Subcutaneous abdominal adipose tissue (tissue), 5 donors: ENCODE data around the gene SARDH.

Experiments used
- H3K27ac ChIP-seq: one replicate; pipeline ENCODE4 v1.7.0; 2013; ENCODE audit warnings: low read depth, mild to moderate bottlenecking, inconsistent platforms, low read length, moderate library complexity
- H3K27me3 ChIP-seq, 5 donors: one replicate each; pipeline ENCODE4 v1.7.0; 2013; ENCODE audit warnings: low read length in 5 of 5, inconsistent platforms in 1 of 5; ENCODE audit not compliant: control insufficient read depth in 5 of 5, insufficient read depth in 4 of 5
- H3K36me3 ChIP-seq, 5 donors: one replicate each; pipeline ENCODE4 v1.7.0; 2013; ENCODE audit warnings: low read length in 5 of 5; ENCODE audit not compliant: control insufficient read depth in 5 of 5, insufficient read depth in 5 of 5
- H3K4me1 ChIP-seq, 5 donors: one replicate each; pipeline ENCODE4 v1.7.0; 2013; ENCODE audit warnings: low read length in 5 of 5, mild to moderate bottlenecking in 3 of 5, moderate library complexity in 1 of 5; ENCODE audit not compliant: control insufficient read depth in 5 of 5, insufficient read depth in 5 of 5
- H3K4me3 ChIP-seq, 5 donors: one replicate each; pipeline ENCODE4 v1.7.0; 2013; ENCODE audit warnings: low read length in 5 of 5, low read depth in 1 of 5
- H3K9ac ChIP-seq, 5 donors: one replicate each; pipeline ENCODE4 v1.7.0; 2013; ENCODE audit warnings: low read length in 5 of 5, mild to moderate bottlenecking in 4 of 5, moderate library complexity in 3 of 5
- H3K9me3 ChIP-seq, 5 donors: one replicate each; pipeline ENCODE4 v1.7.0; 2013; ENCODE audit warnings: low read length in 5 of 5; ENCODE audit not compliant: control insufficient read depth in 5 of 5
- donor health status: healthy.
- donor health status: healthy.
- donor health status: healthy.
- donor health status: healthy.
- donor health status: healthy.

Gene SARDH

GRCh38 chr9:133782157-133783130 is 44.3 kb upstream of the SARDH start:
- peaks cover 0 to 55% (median 17%) of the 10 kb centered on the region in 5 donors for H3K36me3 ChIP-seq
- peaks cover 0 to 17% (median 11%) of the 10 kb centered on the region in 5 donors for H3K4me1 ChIP-seq
- no peak overlapping the region for H3K27ac ChIP-seq

DNA sequence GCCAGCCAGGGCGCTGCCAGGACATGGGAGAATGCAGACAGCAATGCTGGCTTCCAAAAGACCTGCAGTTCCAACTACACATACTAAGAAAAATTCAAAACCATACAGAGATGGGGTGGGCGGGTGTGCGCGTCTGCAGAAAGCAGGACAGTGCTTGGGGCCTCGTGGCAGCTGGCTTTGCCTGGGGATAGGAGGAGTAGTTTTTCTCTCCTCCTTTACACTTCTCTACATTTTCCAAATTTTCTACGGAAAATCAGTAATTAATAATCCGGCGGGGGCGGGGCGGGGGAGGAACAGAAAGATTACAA is 43.6 kb upstream of the SARDH start:
- Histone ChIP-seq H3K36me3 (peaks cover 0 to 62% (median 21%) of the 10 kb centered on the region in 5 donors), H3K27me3 (no peaks in the 10 kb centered on the region), H3K27ac (no peak overlapping the region), H3K4me3 (no peak overlapping the region), H3K4me1 (peaks cover 0 to 10% (median 5%) of the 10 kb centered on the region in 5 donors), H3K9me3 (no peaks in the 10 kb centered on the region), H3K9ac (no peak overlapping the region)

More at GRCh38 chr9:133782157-133783130, 44.3 kb upstream of the SARDH start:
- no peaks in the 10 kb centered on the region for H3K27me3 ChIP-seq
- no peak overlapping the region for H3K9ac ChIP-seq
- no peak overlapping the region for H3K4me3 ChIP-seq
- H3K9me3 ChIP-seq: no peaks in the 10 kb centered on the region

DNA sequence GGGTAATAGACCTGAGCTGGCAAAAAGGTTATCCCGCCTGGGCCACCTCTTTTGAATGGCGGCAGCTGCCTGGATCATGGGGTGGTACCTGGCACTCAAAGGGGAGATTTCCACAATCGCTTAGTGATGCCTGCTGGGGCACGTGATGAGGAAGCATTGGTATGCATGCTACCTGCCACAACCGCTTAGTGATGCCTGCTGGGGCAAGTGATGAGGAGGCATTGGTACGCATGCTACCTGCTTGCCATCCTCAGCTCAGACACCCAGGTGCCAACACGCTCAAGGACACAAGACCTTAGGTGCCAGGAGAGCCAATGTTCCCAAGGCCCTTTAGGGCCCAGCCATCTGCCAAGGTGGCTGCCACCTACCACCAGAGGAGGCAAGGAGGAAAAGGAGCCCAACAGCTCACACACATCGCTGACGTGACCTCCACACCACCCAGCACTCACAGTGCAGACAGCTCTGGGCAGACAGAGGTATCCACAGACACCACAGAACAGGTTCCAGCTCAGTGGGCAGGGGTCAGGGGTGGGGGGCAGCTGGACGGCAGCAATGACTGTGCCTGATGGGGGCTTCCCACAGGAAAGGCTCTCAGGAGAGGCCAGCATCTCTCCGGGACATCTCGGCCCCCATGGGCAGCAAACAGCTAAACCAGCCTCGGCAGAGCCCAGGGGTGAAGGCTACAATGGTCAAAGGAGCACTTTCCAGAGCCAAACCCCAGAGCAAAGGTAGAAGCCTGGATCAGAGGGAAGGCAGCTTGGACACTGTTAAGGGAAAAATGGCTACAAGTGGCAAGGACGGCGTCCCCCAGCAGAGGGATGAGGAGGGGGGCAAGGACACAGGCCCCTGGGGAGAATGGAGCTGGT is 43.0 kb upstream of the SARDH start:
- Histone ChIP-seq H3K9me3 (no peaks in the 10 kb centered on the region), H3K36me3 (peaks cover 0 to 66% (median 21%) of the 10 kb centered on the region in 5 donors), H3K27ac (no peak overlapping the region), H3K4me1 (peaks cover 0 to 6% (median 5%) of the 10 kb centered on the region in 5 donors), H3K27me3 (no peaks in the 10 kb centered on the region), H3K4me3 (no peak overlapping the region), H3K9ac (no peak overlapping the region)

GRCh38 chr9:133780404-133780945 is 42.3 kb upstream of the SARDH start:
- H3K27ac ChIP-seq: no peak overlapping the region
- H3K9ac ChIP-seq: no peak overlapping the region
- peaks cover 0 to 66% (median 18%) of the 10 kb centered on the region in 5 donors for H3K36me3 ChIP-seq
- no peak overlapping the region for H3K4me3 ChIP-seq
- no peaks in the 10 kb centered on the region for H3K9me3 ChIP-seq
- H3K4me1 ChIP-seq: no peaks in the 10 kb centered on the region
- no peaks in the 10 kb centered on the region for H3K27me3 ChIP-seq

DNA sequence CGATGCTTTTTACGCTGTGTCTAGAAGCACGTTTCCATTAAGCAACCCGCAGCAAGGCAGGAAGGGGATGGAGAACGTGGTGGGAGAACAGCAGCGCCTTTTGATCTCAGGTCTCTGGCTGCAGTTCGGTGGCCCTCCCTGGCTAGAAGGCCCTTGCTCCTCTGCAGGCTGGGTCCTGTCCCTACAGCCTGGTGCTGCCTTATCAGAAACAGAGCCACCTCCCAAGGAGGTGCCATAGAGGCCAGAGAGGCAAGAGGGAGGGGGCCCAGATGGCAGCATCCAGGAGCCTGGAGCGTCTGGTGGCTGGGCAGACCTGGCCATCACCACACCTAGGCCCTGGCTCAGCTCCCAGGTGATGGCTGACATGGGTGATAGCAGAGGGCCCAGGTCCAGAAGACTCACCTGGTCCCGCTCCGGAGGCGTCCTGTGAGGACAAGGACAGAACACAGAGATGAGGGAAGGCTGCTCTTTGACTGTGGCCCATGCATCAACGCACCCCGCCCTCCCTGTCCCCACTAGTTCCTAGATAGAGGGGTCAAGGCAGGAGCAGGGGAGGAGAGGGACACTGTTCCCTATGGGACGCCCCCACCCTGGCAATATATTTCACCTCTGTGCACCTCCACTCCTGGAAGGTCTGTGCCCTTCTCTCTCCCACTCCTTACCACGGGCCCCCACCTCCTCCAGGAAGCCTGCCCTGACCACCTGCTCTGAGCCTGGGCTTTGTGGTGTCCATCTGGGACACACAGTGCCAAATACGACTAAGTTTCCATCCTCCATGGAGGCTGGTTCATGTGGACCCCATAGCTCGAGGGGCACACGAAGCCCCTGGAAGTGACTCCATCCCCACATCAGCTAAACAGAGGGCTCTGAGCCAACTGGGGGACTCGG is 41.6 kb upstream of the SARDH start:
- no peaks in the 10 kb centered on the region for H3K4me1 ChIP-seq
- no peak overlapping the region for H3K9ac ChIP-seq
- no peak overlapping the region for H3K4me3 ChIP-seq
- no peaks in the 10 kb centered on the region for H3K9me3 ChIP-seq
- peaks cover 0 to 71% (median 24%) of the 10 kb centered on the region in 5 donors for H3K36me3 ChIP-seq
- no peaks in the 10 kb centered on the region for H3K27me3 ChIP-seq
- no peak overlapping the region for H3K27ac ChIP-seq

- Histone ChIP-seq H3K27ac (no peak overlapping the region), H3K9me3 (peaks cover 0 to 6% (median 4%) of the 10 kb centered on the region in 5 donors), H3K36me3 (peaks cover 0 to 73% (median 31%) of the 10 kb centered on the region in 5 donors), H3K4me1 (no peaks in the 10 kb centered on the region), H3K4me3 (no peak overlapping the region), H3K27me3 (no peaks in the 10 kb centered on the region), H3K9ac (no peak overlapping the region)
These were observed 40.9 kb upstream of the SARDH start for GRCh38 chr9:133779081-133779480.

DNA sequence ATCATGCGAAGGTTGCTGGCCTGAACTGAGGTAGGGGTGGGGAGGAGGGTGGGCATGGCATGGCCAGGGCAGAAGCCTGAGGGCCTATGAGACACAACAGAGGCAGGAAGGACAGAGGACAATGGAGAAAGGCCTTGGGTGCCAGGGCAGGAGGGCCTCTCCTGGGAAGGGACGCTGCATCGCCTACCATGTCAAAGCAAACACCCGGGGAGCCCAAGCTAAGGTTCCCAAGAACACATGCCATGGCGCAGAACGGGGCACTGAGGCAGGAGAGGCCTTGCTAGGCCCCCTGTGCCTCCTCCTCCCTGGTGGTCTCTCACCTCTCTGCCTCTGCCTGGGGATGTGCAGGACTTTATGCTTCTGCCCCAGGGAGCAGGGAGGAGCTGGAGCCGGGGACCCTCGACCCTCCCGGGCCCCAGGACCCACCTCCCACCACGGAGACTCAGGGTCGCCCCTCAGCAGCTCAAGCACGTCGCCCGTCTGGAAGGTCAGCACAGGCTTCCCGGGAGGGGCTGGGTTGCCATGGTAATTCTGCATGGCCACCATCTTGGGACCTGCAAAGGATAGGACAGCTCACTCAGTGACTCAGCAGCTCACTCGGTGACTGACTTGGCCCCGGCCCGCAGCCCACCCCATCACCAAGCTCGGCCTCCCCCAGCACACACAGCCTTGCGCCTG is 40.3 kb upstream of the SARDH start:
- Histone ChIP-seq H3K4me1 (no peaks in the 10 kb centered on the region), H3K36me3 (peaks cover 0 to 78% (median 37%) of the 10 kb centered on the region in 5 donors), H3K9me3 (peaks cover 0 to 11% (median 4%) of the 10 kb centered on the region in 5 donors), H3K9ac (no peak overlapping the region), H3K4me3 (no peak overlapping the region), H3K27me3 (no peaks in the 10 kb centered on the region), H3K27ac (no peak overlapping the region)

- H3K27me3 ChIP-seq: no peaks in the 10 kb centered on the region
- no peak overlapping the region for H3K27ac ChIP-seq
- H3K36me3 ChIP-seq: peaks cover 0 to 74% (median 37%) of the 10 kb centered on the region in 5 donors
- H3K4me3 ChIP-seq: no peak overlapping the region
- peaks cover 0 to 11% (median 4%) of the 10 kb centered on the region in 5 donors for H3K9me3 ChIP-seq
- no peak overlapping the region for H3K9ac ChIP-seq
- no peaks in the 10 kb centered on the region for H3K4me1 ChIP-seq
These were observed 39.7 kb upstream of the SARDH start for GRCh38 chr9:133777871-133778270.
